Gastrocnemius medialis (tissue), 4 donors: ENCODE data around the gene KIR3DL1.
"Not testable (repeated sequence)": the region's sequence is repeated elsewhere in the genome, so short reads cannot be mapped to it uniquely, and the experiment has no call there.

Source experiments
- POLR2A ChIP-seq, 2 donors: fragments of 450-650 bp; IDR thresholded peaks; one replicate each; pipeline ENCODE4 v1.6.1; 2017; ENCODE audit warnings: antibody characterized with exemption in 2 of 2, mild to moderate bottlenecking in 2 of 2, moderate library complexity in 2 of 2
- TF ChIP-seq, protein P1 (sequence below), 5 experiments: fragments of 450-650 bp in 3 of 5; fragments of 200-600 bp in 2 of 5; sonication (generic) in 2 of 5; IDR thresholded peaks in 4 of 5; conservative IDR thresholded peaks in 1 of 5; 1 replicate in 4 of 5; 2 replicates in 1 of 5; pipeline ENCODE4 v1.5.1; 2016 to 2019; ENCODE audit warnings: antibody characterized with exemption in 5 of 5, mild to moderate bottlenecking in 3 of 5, moderate library complexity in 3 of 5

- TF ChIP-seq, protein P1, sequence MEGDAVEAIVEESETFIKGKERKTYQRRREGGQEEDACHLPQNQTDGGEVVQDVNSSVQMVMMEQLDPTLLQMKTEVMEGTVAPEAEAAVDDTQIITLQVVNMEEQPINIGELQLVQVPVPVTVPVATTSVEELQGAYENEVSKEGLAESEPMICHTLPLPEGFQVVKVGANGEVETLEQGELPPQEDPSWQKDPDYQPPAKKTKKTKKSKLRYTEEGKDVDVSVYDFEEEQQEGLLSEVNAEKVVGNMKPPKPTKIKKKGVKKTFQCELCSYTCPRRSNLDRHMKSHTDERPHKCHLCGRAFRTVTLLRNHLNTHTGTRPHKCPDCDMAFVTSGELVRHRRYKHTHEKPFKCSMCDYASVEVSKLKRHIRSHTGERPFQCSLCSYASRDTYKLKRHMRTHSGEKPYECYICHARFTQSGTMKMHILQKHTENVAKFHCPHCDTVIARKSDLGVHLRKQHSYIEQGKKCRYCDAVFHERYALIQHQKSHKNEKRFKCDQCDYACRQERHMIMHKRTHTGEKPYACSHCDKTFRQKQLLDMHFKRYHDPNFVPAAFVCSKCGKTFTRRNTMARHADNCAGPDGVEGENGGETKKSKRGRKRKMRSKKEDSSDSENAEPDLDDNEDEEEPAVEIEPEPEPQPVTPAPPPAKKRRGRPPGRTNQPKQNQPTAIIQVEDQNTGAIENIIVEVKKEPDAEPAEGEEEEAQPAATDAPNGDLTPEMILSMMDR (IDR thresholded peaks at IDR 0.05 in 4 of 5, conservative IDR thresholded peaks at IDR 0.05 in 1 of 5): not testable (repeated sequence)
- not testable (repeated sequence) for TF ChIP-seq POLR2A (IDR thresholded peaks at IDR 0.05)
These were observed 28.1 kb upstream of the KIR3DL1 start for GRCh38 chr19:54788154-54788553.
